BJ (cell line): ENCODE results near the gene PARD6G. TPM values are rescaled to one million over a fixed set of nuclear protein-coding genes. Genes with fewer than 3 reads are reported as not detected.
A peak's percentile ranks its signal among the peaks of the same experiment; 100 is the strongest.
"Not testable (repeated sequence)": the region's sequence is repeated elsewhere in the genome, so short reads cannot be mapped to it uniquely, and the experiment has no call there.

Source experiments
- CTCF ChIA-PET: fragments of 350-600 bp; formaldehyde crosslinking; extraction: SDS; loops from one replicate; lab custom pipeline; 2021; ENCODE audit warnings: antibody characterized with exemption, inconsistent platforms; lab: Yijun Ruan, JAX
- POLR2A ChIA-PET: fragments of 300-600 bp; sonication (Branson Sonifier 250); formaldehyde crosslinking; extraction: SDS; loops from one replicate; lab custom pipeline; 2021; ENCODE audit warnings: antibody characterized with exemption; lab: Charles Lee
- DNase-seq: peaks from one replicate; pipeline ENCODE4 v3.0.0-alpha.2; 2011; ENCODE audit warnings: low read depth
- H3K27me3 ChIP-seq: 2 replicates; pipeline ENCODE4 v1.6.0; 2011; ENCODE audit warnings: low read length; ENCODE audit not compliant: control insufficient read depth, insufficient read depth
- H3K36me3 ChIP-seq: 2 replicates; pipeline ENCODE4 v1.5.1; 2011; ENCODE audit warnings: low read length; ENCODE audit not compliant: control insufficient read depth, insufficient read depth
- H3K4me3 ChIP-seq: 2 replicates; pipeline ENCODE4 v1.5.1; 2011; ENCODE audit warnings: low read depth, mild to moderate bottlenecking, control low read depth, low read length
- polyA plus RNA-seq: library from polyadenylated mRNA; depleted of rRNA; stranded (reverse); fragments of >200 nt; gene quantifications from 2 replicates; pipeline ENCODE4 v1.2.3, GENCODE V29; 2011
- TF ChIP-seq, protein P1 (sequence below): IDR thresholded peaks from 2 replicates; pipeline ENCODE4 v1.5.1; 2011; ENCODE audit warnings: low read depth, mild to moderate bottlenecking, control low read depth, inconsistent platforms, low read length, moderate library complexity; ENCODE audit not compliant: insufficient read depth

The PARD6G gene
- polyA plus RNA-seq, 1 experiment: 0.96 TPM

DNA sequence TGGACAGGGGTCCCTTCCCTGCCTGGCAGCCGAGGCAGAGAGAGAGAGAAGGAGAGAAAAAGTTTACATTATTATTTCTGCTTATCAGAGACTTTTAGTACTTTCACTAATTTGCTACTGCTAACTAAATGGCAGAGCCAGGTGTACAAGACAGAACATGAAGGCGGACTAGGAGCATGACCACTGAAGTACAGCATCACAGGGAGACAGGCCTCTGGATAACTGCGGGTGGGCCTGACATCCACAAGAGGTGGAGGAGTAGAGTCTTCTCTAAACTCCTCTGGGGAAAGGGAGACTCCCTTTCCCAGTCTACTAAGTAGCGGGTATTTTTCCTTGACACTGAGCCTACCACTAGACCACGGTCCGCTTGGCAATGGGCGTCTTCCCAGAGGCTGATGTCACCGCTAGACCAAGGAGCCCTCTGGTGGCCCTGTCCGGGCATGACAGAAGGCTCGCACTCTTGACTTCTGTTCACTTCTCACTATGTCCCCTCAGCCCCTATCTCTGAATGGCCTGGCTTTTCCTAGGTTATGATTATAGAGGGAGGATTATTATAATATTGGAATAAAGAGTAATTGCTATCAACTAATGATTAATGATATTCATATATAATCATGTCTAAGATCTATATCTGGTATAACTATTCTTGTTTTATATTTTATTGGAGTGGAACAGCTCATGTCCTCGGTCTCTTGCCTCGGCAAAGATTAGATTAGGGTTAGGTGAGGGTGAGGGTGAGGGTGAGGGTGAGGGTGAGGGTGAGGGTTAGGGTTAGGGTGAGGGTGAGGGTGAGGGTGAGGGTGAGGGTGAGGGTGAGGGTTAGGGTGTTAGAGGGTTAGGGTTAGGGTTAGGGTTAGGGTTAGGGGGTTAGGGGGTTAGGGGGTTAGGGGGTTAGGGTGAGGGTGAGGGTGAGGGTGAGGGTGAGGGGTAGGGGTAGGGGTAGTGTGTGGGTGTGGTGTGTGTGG, 10.5 kb upstream of the PARD6G start:
- H3K4me3 ChIP-seq, H3K27me3 ChIP-seq, H3K36me3 ChIP-seq, POLR2A ChIA-PET, DNase-seq: not testable (repeated sequence)
- CTCF ChIA-PET: interaction anchor here (1.2 to 4.4 kb wide), 5 partner anchors 14 to 223 kb away, joined by 3 to 78 read pairs (median 4); no protein-coding TSS in a partner anchor
- TF ChIP-seq, protein P1, sequence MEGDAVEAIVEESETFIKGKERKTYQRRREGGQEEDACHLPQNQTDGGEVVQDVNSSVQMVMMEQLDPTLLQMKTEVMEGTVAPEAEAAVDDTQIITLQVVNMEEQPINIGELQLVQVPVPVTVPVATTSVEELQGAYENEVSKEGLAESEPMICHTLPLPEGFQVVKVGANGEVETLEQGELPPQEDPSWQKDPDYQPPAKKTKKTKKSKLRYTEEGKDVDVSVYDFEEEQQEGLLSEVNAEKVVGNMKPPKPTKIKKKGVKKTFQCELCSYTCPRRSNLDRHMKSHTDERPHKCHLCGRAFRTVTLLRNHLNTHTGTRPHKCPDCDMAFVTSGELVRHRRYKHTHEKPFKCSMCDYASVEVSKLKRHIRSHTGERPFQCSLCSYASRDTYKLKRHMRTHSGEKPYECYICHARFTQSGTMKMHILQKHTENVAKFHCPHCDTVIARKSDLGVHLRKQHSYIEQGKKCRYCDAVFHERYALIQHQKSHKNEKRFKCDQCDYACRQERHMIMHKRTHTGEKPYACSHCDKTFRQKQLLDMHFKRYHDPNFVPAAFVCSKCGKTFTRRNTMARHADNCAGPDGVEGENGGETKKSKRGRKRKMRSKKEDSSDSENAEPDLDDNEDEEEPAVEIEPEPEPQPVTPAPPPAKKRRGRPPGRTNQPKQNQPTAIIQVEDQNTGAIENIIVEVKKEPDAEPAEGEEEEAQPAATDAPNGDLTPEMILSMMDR: peak; percentile 88

DNA sequence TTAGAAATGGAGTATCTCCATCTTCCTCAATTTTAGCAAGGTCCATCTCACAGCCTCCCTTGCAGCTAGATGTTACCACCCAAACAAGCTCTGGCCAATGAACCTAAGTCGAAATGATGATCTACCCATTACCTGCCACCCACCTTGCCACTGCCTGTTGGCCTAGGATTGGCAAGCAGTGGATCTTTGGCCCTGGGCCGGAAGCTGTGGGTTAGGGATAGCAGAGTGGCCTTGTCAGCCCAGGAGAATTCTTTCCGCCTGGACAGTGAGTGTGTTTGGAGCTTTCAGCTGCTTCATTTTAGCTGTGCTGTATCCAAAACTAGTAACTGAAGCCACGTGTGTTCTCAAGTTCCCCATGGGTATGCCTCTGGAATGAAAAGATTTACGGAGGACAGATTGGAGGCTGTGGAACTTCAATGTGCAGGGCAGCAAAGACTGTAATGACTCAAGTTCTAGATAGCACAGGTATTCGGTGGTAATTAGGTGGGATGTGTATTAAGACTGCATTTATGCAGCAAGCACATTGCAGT, 7.7 kb upstream of the PARD6G start:
- CTCF ChIA-PET: interaction anchor here (1.5 to 4.4 kb wide), 3 partner anchors 55 to 96 kb away, joined by 5 to 78 read pairs (median 7); no protein-coding TSS in a partner anchor
- Histone ChIP-seq H3K27me3 (0 out of 2 replicates have a peak, but pooled peaks cover 1% of the 10 kb centered on the region), H3K4me3 (no peak overlapping the region), H3K36me3 (no peaks in the 10 kb centered on the region; the same call in 1 of the 2 replicates)
- TF ChIP-seq, protein P1: no peak
- POLR2A ChIA-PET: no interaction called here
- no peak for DNase-seq

DNA sequence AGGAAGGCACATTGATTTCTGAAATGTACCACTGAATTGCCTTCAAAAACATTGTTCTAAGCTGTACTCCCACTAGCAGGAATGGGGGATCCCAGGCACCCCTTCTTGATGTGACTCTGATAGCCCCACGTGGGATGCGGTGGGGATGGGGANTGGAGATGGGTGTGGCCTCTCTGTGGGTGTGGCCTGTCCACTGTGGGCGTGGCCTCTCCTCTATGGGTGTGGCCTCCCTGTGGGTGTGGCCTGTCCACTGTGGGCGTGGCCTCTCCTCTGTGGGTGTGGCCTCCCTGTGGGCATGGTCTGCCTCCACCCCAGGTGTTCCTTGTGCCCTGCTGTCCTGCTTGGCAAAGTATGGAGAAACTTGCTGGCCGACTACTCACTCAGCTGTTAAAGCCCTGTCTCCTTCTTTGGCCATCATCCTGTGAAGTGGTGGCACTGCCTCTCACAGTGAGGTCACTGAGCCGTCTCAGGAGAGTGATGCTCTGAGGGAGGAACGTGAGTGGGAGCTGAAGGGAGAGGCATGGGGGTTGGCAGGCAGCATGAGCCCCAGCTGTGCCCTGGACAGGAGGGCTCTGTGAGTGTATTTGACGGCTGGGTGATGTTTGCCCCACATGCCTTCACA, 6.7 kb upstream of the PARD6G start:
- 0 out of 2 replicates have a peak, but pooled peaks cover 1% of the 10 kb centered on the region for H3K27me3 ChIP-seq
- no peak for DNase-seq
- ChIA-PET CTCF (interaction anchor here (1.8 to 4.4 kb wide), 3 partner anchors 83 to 96 kb away, joined by 5 to 78 read pairs (median 11); no protein-coding TSS in a partner anchor), POLR2A (no interaction called here)
- no peak overlapping the region for H3K4me3 ChIP-seq
- TF ChIP-seq, protein P1: no peak
- no peaks in the 10 kb centered on the region; the same call in 1 of the 2 replicates for H3K36me3 ChIP-seq

DNA sequence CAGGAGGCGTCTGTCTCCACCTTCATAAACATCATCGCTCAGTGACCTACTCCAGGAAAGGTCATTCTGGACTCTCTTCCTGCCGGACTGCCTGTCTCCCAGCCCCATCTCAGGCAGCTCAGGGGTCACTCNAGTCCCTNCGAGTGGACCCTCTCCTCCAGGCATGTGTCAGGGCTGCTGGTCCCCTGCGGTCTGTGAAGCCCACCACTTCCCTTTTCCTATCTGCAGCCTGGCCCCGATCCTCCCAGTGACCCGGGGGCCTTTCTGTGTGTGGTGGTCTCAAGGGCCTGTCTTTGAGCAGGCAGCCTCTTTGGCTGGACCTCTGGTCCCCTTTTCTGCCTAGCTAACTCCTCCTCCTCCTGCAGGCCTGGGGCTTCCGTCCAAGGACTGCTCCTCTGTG, 5.9 kb upstream of the PARD6G start:
- 0 out of 2 replicates have a peak, but pooled peaks cover 1% of the 10 kb centered on the region for H3K27me3 ChIP-seq
- ChIA-PET POLR2A (no interaction called here), CTCF (interaction anchor here (3.2 kb wide), 1 partner anchor 95 kb away, joined by 11 read pairs; no protein-coding TSS in a partner anchor)
- DNase-seq: no peak
- TF ChIP-seq, protein P1: no peak
- H3K4me3 ChIP-seq: no peak overlapping the region
- no peaks in the 10 kb centered on the region; the same call in 1 of the 2 replicates for H3K36me3 ChIP-seq
